HL-60 (cell line): ENCODE data around the gene MYMX.

Experiments used
- DNase-seq, 2 experiments: peaks; one replicate each; pipeline ENCODE4 v3.0.0-alpha.2; 2010 to 2020; ENCODE audit warnings: low read depth in 1 of 2, low spot score in 1 of 2
- H3K27ac ChIP-seq: fragments of 250-450 bp; sonication (Bioruptor Pico); replicated peaks from 2 replicates; pipeline ENCODE4 v1.5.1; 2020; ENCODE audit warnings: mild to moderate bottlenecking, moderate library complexity
- H3K27me3 ChIP-seq: fragments of 250-450 bp; sonication (Bioruptor Pico); 2 replicates; pipeline ENCODE4 v1.5.1; 2021; ENCODE audit warnings: mild to moderate bottlenecking, moderate library complexity; ENCODE audit not compliant: insufficient read depth, poor library complexity, severe bottlenecking
- H3K4me3 ChIP-seq: replicated peaks from 2 replicates; pipeline ENCODE4 v1.5.1; 2011; ENCODE audit warnings: mild to moderate bottlenecking, control low read depth, low read length; ENCODE audit not compliant: insufficient read depth
- CTCF ChIP-seq: IDR thresholded peaks from one replicate; pipeline ENCODE4 v1.5.1; 2011; ENCODE audit warnings: low read length, control low read depth, inconsistent platforms; ENCODE audit not compliant: insufficient read depth
- GABPA ChIP-seq: IDR thresholded peaks from 2 replicates; pipeline ENCODE4 v1.6.1; 2012; ENCODE audit warnings: low read depth
- POLR2AphosphoS5 ChIP-seq: IDR thresholded peaks from 2 replicates; pipeline ENCODE4 v1.6.1; 2012; ENCODE audit warnings: low read depth
- REST ChIP-seq: IDR thresholded peaks from 2 replicates; pipeline ENCODE4 v1.6.1; 2012; ENCODE audit warnings: low read depth; ENCODE audit not compliant: insufficient replicate concordance
- SPI1 ChIP-seq: IDR thresholded peaks from 2 replicates; pipeline ENCODE4 v1.6.1; 2012; ENCODE audit warnings: low read depth, mild to moderate bottlenecking, borderline replicate concordance
- long read RNA-seq: library from polyadenylated mRNA; unstranded; transcript quantifications from one replicate; pipeline ENCODE4 v2.0.0, GENCODE V29; 2020

MYMX gene
- long read RNA-seq: 0 reads

GRCh38 chr6:44216677-44217331 lies at the start of gene MYMX:
Gene MYMX, plus strand, starts transcription at chr6:44216926. Its CDS starts 546 bp downstream, at chr6:44217472.
- Histone ChIP-seq H3K4me3 (no peak within 1 kb of the TSS), H3K27me3 (no peaks in the 10 kb centered on the region), H3K27ac (no peak within 1 kb of the TSS)
- TF ChIP-seq REST: no peak
- no peak for TF ChIP-seq POLR2AphosphoS5
- TF ChIP-seq SPI1: no peak
- no peak for TF ChIP-seq GABPA
- TF ChIP-seq CTCF: no peak
- no peak for DNase-seq

- TF ChIP-seq REST (no peak), POLR2AphosphoS5 (no peak), GABPA (no peak), SPI1 (no peak), CTCF (no peak)
- no peak overlapping the region for H3K27ac ChIP-seq
- H3K4me3 ChIP-seq: no peak overlapping the region
These were observed 49.2 kb upstream of the MYMX start for GRCh38 chr6:44167567-44167966.

GRCh38 chr6:44169154-44169553 lies 47.6 kb upstream of the MYMX start:
- no peak for TF ChIP-seq POLR2AphosphoS5
- TF ChIP-seq REST: no peak
- Histone ChIP-seq H3K4me3 (no peak overlapping the region), H3K27me3 (no peaks in the 10 kb centered on the region), H3K27ac (no peak overlapping the region)
- no peak for DNase-seq

More at GRCh38 chr6:44167567-44167966, 49.2 kb upstream of the MYMX start:
- DNase-seq: no peak
- H3K27me3 ChIP-seq: no peaks in the 10 kb centered on the region
